ENCODE data around the gene ITPR1. TPM values are rescaled to one million over a fixed set of nuclear protein-coding genes. Genes with fewer than 3 reads are reported as not detected.
A peak's percentile ranks its signal among the peaks of the same experiment; 100 is the strongest.

ITPR1 gene
- total and polyA plus RNA-seq, 4 experiments from 2014 or later, result 6.1 to 72.8 (median 44.2) TPM

DNA sequence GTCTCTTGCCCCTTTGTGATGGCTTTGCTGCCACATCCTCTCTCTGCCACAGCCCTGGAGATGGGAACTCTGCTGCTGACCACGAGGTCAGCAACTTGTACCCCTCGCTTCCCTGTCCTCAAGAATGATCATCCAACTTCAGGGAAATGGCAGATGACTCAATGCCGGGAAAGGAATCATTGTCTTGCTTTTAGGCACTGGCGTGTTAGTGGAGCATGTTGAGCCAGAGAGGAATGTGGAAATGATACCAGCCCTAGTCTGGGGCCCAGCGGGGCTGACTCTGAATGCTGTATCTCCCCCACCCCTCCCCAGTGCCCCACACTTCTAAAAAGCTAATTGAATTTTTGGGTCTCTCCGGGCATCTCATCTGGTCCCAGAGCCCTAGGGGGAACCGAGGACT is 301.2 kb downstream of the ITPR1 start:
- Histone ChIP-seq H3K4me3 (ENCODE audit: low read length in 2 of 2) (no peak overlapping the region), H3K36me3 (ENCODE audit: insufficient read depth, low read length) (peaks cover 13% of the 10 kb centered on the region), H3K27ac (ENCODE audit: low read depth, low read length) (no peak overlapping the region), H3K9me3 (ENCODE audit: control insufficient read depth in 1 of 2, low read length in 2 of 2) (no peaks in the 10 kb centered on the region), H3K4me1 (ENCODE audit: insufficient read depth, low read length) (no peaks in the 10 kb centered on the region), H3K27me3 (ENCODE audit: insufficient read depth, low read length) (no peaks in the 10 kb centered on the region)
- no peak overlapping the region for H3K4me3 Mint-ChIP-seq
- H3K27me3 Mint-ChIP-seq, result no peaks in the 10 kb centered on the region
- no peak for DNase-seq
- ChIA-PET CTCF (ENCODE audit: partially characterized antibody) (no interaction called here), POLR2A (ENCODE audit: partially characterized antibody) (no interaction called here)
- no peaks in the 10 kb centered on the region for H3K4me1 Mint-ChIP-seq
- H3K9me3 Mint-ChIP-seq, result no peaks in the 10 kb centered on the region
- H3K27ac Mint-ChIP-seq, result no peak overlapping the region
- intact Hi-C loops (cut with micrococcal nuclease), result no loop called here
- H3K36me3 Mint-ChIP-seq, result peaks cover 63 to 68% of the 10 kb centered on the region in 2 donors

DNA sequence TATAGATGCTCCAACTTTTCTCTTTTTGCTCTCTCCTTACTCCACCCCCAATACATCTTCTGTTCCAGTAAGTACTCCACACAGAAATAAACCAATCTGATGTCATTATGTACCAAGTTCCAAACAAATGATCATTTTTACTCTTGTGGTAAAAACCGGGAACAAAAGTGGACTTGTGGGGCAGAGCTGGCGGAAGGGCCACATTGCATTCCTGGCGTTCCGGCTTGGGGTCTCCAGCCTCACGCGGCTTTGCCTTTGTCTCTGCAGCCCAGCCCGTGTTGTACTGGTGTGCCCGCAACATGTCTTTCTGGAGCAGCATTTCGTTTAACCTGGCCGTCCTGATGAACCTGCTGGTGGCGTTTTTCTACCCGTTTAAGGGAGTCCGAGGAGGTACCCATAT is 301.6 kb downstream of the ITPR1 start:
- H3K4me1 Mint-ChIP-seq, result no peaks in the 10 kb centered on the region
- H3K27me3 ChIP-seq (ENCODE audit: insufficient read depth, low read length), result no peaks in the 10 kb centered on the region
- H3K4me3 ChIP-seq (ENCODE audit: low read length in 2 of 2), result no peak overlapping the region
- no peak for DNase-seq
- CTCF ChIA-PET (ENCODE audit: partially characterized antibody), result interaction anchor here (1.4 kb wide), 1 partner anchor 186 kb away, joined by 3 read pairs; no protein-coding TSS in a partner anchor
- H3K9me3 Mint-ChIP-seq, result no peaks in the 10 kb centered on the region
- H3K36me3 ChIP-seq (ENCODE audit: insufficient read depth, low read length), result peaks cover 13% of the 10 kb centered on the region
- no peaks in the 10 kb centered on the region for H3K27me3 Mint-ChIP-seq
- H3K27ac Mint-ChIP-seq, result no peak overlapping the region
- H3K4me3 Mint-ChIP-seq, result no peak overlapping the region
- peaks cover 62 to 71% of the 10 kb centered on the region in 2 donors for H3K36me3 Mint-ChIP-seq
- H3K4me1 ChIP-seq (ENCODE audit: insufficient read depth, low read length), result no peaks in the 10 kb centered on the region
- POLR2A ChIA-PET (ENCODE audit: partially characterized antibody), result no interaction called here
- no peaks in the 10 kb centered on the region for H3K9me3 ChIP-seq (ENCODE audit: control insufficient read depth in 1 of 2, low read length in 2 of 2)
- intact Hi-C loops (cut with micrococcal nuclease), result no loop called here
- H3K27ac ChIP-seq (ENCODE audit: low read depth, low read length), result no peak overlapping the region

DNA sequence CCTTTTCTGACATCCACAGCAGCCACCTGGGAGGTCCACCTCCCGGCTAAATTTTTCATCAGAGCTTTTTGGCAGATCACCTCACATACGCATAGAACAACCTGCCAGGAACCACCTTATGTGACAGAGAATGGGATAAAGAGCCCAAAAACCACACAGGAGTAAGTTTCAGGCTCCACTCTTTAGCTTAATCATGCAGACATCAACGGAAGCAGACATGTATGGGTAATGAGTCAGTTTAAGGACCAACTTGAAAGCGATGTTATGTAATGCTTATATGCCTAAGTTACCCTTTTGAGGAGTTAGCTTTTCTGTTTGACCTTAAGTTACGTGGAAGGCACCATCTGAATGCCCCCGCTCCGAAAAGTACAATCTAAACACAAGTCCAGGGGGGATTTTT is 302.8 kb downstream of the ITPR1 start:
- CTCF ChIA-PET (ENCODE audit: partially characterized antibody), result interaction anchor here (1.2 to 1.4 kb wide), 2 partner anchors 84 to 185 kb away, joined by 3 to 4 read pairs; no protein-coding TSS in a partner anchor
- no peaks in the 10 kb centered on the region for H3K9me3 ChIP-seq (ENCODE audit: control insufficient read depth in 1 of 2, low read length in 2 of 2)
- H3K4me3 ChIP-seq (ENCODE audit: low read length in 2 of 2), result no peak overlapping the region
- Mint-ChIP-seq H3K27ac (no peak overlapping the region), H3K9me3 (no peaks in the 10 kb centered on the region), H3K36me3 (peaks cover 61 to 70% of the 10 kb centered on the region in 2 donors), H3K27me3 (no peaks in the 10 kb centered on the region), H3K4me3 (no peak overlapping the region), H3K4me1 (no peaks in the 10 kb centered on the region)
- H3K27me3 ChIP-seq (ENCODE audit: insufficient read depth, low read length), result no peaks in the 10 kb centered on the region
- no peaks in the 10 kb centered on the region for H3K4me1 ChIP-seq (ENCODE audit: insufficient read depth, low read length)
- DNase-seq, result no peak
- intact Hi-C loops (cut with micrococcal nuclease), result no loop called here
- no peak overlapping the region for H3K27ac ChIP-seq (ENCODE audit: low read depth, low read length)
- peaks cover 8% of the 10 kb centered on the region for H3K36me3 ChIP-seq (ENCODE audit: insufficient read depth, low read length)
- POLR2A ChIA-PET (ENCODE audit: partially characterized antibody), result interaction anchor here (1.0 to 2.3 kb wide), 2 partner anchors 11 to 182 kb away, joined by 4 to 6 read pairs; no protein-coding TSS in a partner anchor

DNA sequence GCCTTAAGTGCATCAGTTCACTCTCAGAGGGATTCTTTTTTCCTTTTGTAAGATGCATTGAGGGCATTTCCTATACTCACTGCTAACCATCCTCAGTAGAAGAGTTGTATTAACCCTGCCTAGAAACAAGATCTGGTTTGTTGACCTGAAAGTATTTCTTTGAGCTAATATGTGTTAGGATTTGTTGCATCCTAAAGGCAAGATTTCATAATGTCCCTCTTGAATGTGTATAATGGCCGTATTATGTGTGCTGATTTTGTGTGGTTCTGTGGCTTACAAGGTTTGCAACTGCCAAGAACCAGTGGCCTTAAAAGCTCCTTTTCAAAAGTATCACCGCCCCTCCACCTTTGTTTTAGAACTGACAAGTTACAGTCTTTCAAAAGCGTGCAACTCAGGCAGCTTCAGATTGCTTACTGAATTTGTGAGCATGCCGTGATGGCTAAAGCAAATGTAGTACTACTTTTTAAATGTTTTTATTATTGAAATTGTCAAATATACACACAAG is 304.1 kb downstream of the ITPR1 start:
- no peaks in the 10 kb centered on the region for H3K27me3 Mint-ChIP-seq
- ChIA-PET POLR2A (ENCODE audit: partially characterized antibody) (interaction anchor here (2.3 kb wide), 1 partner anchor 181 kb away, joined by 6 read pairs; no protein-coding TSS in a partner anchor), CTCF (ENCODE audit: partially characterized antibody) (interaction anchor here (0.7 kb wide), 1 partner anchor 86 kb away, joined by 4 read pairs; no protein-coding TSS in a partner anchor)
- H3K27ac ChIP-seq (ENCODE audit: low read depth, low read length), result no peak overlapping the region
- H3K9me3 Mint-ChIP-seq, result peaks cover 0 to 1% (median 0%) of the 10 kb centered on the region in 8 donors
- no peak for DNase-seq
- H3K4me3 ChIP-seq (ENCODE audit: low read length in 2 of 2), result no peak overlapping the region
- peaks cover 1 to 3% (median 2%) of the 10 kb centered on the region in 4 donors for H3K4me1 Mint-ChIP-seq
- H3K36me3 ChIP-seq (ENCODE audit: insufficient read depth, low read length), result no peaks in the 10 kb centered on the region
- H3K4me3 Mint-ChIP-seq, result no peak overlapping the region
- no peaks in the 10 kb centered on the region for H3K4me1 ChIP-seq (ENCODE audit: insufficient read depth, low read length)
- no peaks in the 10 kb centered on the region for H3K27me3 ChIP-seq (ENCODE audit: insufficient read depth, low read length)
- H3K36me3 Mint-ChIP-seq, result peaks cover 55 to 68% of the 10 kb centered on the region in 2 donors
- peak overlapping the region in 1 of 7 donors; percentile 14 for H3K27ac Mint-ChIP-seq
- intact Hi-C loops (cut with micrococcal nuclease), result no loop called here
- no peaks in the 10 kb centered on the region for H3K9me3 ChIP-seq (ENCODE audit: control insufficient read depth in 1 of 2, low read length in 2 of 2)

DNA sequence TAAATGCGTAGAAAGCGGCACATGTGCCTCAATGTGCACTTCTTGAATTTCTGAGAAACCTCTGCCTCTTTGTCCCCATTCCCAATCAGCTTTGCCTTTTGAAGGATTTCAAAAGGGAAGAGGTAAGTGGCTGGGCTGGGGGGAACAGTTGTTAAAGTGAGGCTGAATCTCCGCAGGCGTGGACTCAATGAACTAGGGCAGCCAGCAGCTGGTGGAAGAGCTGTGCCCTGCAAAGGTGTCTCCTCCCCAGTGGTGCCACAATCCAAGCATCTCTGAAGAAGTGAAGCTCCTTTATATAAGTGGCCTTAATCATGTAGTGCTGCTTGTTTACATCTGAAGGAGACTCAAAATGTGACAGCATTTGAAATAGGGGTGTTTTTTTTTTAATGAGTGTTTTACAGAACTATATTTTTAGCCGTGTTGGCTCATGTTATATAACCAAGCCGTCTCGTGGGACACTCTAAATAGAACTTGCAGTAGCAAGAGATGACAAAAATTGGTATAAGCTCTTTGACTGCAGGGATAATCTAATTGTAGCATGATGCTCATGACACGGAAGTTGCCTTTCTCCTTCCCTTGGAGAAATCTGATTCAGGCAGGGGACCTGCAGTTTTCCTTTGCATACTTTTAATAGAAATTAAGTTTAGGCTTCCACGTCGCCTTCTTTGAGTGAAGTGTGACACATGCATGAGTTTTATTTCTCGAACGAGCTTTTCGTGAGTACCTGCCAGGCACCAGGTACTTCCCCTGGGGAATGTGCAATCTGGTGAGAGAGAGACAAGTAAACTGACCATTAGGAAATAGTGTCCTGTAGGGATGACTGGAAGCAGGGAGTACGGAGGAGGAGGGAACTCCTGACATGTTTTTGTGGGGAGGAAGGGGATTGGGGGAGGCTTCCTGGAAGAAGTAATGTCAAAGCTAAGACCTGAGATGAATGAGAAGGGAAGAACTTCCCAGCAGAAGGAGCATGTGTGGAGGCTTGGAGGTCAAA is 306.4 kb downstream of the ITPR1 start:
- Histone ChIP-seq H3K27ac (ENCODE audit: low read depth, low read length) (no peak overlapping the region), H3K27me3 (ENCODE audit: insufficient read depth, low read length) (no peaks in the 10 kb centered on the region), H3K4me1 (ENCODE audit: insufficient read depth, low read length) (peaks cover 6% of the 10 kb centered on the region), H3K4me3 (ENCODE audit: low read length in 2 of 2) (no peak overlapping the region), H3K9me3 (ENCODE audit: control insufficient read depth in 1 of 2, low read length in 2 of 2) (no peaks in the 10 kb centered on the region), H3K36me3 (ENCODE audit: insufficient read depth, low read length) (no peaks in the 10 kb centered on the region)
- POLR2A ChIA-PET (ENCODE audit: partially characterized antibody), result no interaction called here
- intact Hi-C loops (cut with micrococcal nuclease), result no loop called here
- no peaks in the 10 kb centered on the region for H3K27me3 Mint-ChIP-seq
- peaks cover 53 to 56% of the 10 kb centered on the region in 2 donors for H3K36me3 Mint-ChIP-seq
- H3K4me3 Mint-ChIP-seq, result no peak overlapping the region
- H3K9me3 Mint-ChIP-seq, result peaks cover 0 to 2% (median 0%) of the 10 kb centered on the region in 8 donors
- no peak for DNase-seq
- H3K27ac Mint-ChIP-seq, result peak overlapping the region in 1 of 7 donors; percentile 45
- H3K4me1 Mint-ChIP-seq, result peaks cover 13 to 19% (median 16%) of the 10 kb centered on the region in 4 donors
- CTCF ChIA-PET (ENCODE audit: partially characterized antibody), result no interaction called here

DNA sequence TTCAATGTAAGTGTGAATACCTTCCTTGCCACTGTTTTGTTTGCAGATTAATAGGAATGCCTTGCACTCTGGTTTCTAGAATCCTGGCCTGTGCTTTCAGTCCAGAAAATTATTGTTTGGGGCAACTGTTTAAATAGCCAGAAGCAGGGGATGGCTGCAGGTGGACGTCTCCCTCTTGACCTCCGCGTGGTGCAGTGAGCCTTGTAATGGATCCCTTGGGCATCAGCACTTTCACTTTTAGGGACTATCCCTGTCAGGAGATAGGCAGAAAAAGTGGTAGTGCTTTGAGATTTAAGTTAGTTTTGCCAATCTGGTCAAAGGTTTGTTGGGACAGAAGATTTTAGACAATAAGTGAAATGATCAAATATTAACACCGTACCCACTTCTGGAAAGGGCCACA is 307.4 kb downstream of the ITPR1 start:
- no peak overlapping the region for H3K4me3 ChIP-seq (ENCODE audit: low read length in 2 of 2)
- no peaks in the 10 kb centered on the region for H3K36me3 ChIP-seq (ENCODE audit: insufficient read depth, low read length)
- CTCF ChIA-PET (ENCODE audit: partially characterized antibody), result no interaction called here
- H3K27ac ChIP-seq (ENCODE audit: low read depth, low read length), result no peak overlapping the region
- H3K4me1 ChIP-seq (ENCODE audit: insufficient read depth, low read length), result peaks cover 16% of the 10 kb centered on the region
- Mint-ChIP-seq H3K4me1 (peaks cover 21 to 29% (median 25%) of the 10 kb centered on the region in 4 donors), H3K27ac (no peak overlapping the region), H3K36me3 (peaks cover 50 to 60% of the 10 kb centered on the region in 2 donors), H3K9me3 (peaks cover 0 to 2% (median 0%) of the 10 kb centered on the region in 8 donors), H3K27me3 (no peaks in the 10 kb centered on the region), H3K4me3 (no peak overlapping the region)
- POLR2A ChIA-PET (ENCODE audit: partially characterized antibody), result interaction anchor here (1.3 kb wide), 1 partner anchor 22 kb away, joined by 5 read pairs; no protein-coding TSS in a partner anchor
- no peak for DNase-seq
- intact Hi-C loops (cut with micrococcal nuclease), result no loop called here
- no peaks in the 10 kb centered on the region for H3K27me3 ChIP-seq (ENCODE audit: insufficient read depth, low read length)
- no peaks in the 10 kb centered on the region for H3K9me3 ChIP-seq (ENCODE audit: control insufficient read depth in 1 of 2, low read length in 2 of 2)

DNA sequence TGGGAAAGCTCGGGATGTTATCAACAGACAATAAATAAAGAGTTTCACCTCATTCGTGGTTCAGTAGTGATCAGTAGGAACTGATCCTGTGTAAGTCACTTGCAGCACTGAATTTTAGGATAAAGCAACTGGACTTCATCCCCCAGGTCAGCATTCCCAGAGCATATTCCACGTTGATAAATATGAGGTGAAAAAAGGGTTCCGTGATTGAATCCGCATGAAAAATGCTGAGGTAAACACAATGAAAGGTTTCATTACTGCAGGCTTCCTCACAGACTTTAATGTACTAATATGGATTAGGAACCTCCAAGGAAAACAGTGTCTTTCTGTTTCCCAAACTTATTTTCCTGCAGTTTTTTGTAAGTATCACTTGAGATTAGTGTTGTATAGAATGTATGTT is 308.7 kb downstream of the ITPR1 start:
- Histone ChIP-seq H3K4me3 (ENCODE audit: low read length in 2 of 2) (no peak overlapping the region), H3K27ac (ENCODE audit: low read depth, low read length) (no peak overlapping the region), H3K9me3 (ENCODE audit: control insufficient read depth in 1 of 2, low read length in 2 of 2) (no peaks in the 10 kb centered on the region), H3K4me1 (ENCODE audit: insufficient read depth, low read length) (peaks cover 16% of the 10 kb centered on the region), H3K27me3 (ENCODE audit: insufficient read depth, low read length) (no peaks in the 10 kb centered on the region), H3K36me3 (ENCODE audit: insufficient read depth, low read length) (no peaks in the 10 kb centered on the region)
- Mint-ChIP-seq H3K27me3 (no peaks in the 10 kb centered on the region), H3K4me3 (no peak overlapping the region), H3K27ac (peak overlapping the region in 2 of 7 donors; percentile 53 to 65), H3K9me3 (peaks cover 0 to 2% (median 0%) of the 10 kb centered on the region in 8 donors), H3K4me1 (peaks cover 27 to 41% (median 34%) of the 10 kb centered on the region in 4 donors), H3K36me3 (peaks cover 50 to 68% of the 10 kb centered on the region in 2 donors)
- ChIA-PET CTCF (ENCODE audit: partially characterized antibody) (no interaction called here), POLR2A (ENCODE audit: partially characterized antibody) (interaction anchor here (1.3 kb wide), 1 partner anchor 20 kb away, joined by 5 read pairs; no protein-coding TSS in a partner anchor)
- no peak for DNase-seq
- intact Hi-C loops (cut with micrococcal nuclease), result no loop called here
